Left lobe of liver (tissue), 1 donor: Measurements from ENCODE around the gene CCR7. TPM values are rescaled to one million over a fixed set of nuclear protein-coding genes. Genes with fewer than 3 reads are reported as not detected.

Experiments
- total RNA-seq: library from RNA; stranded (reverse); gene quantifications from one replicate; pipeline ENCODE4 v1.2.1, GENCODE V29; 2021
- donor health status: DM: no; HTN: yes; CAD: no.

Gene CCR7
- total RNA-seq, 1 donor from 2014 or later = 0.75 TPM

Other genes starting within 250 kb of the CCR7 start
- 0.68 TPM for gene GJD3, start 200.7 kb downstream of the CCR7 start, total RNA-seq
- 1.8 TPM for gene TOP2A, start 147.6 kb downstream of the CCR7 start, total RNA-seq
- 501 TPM for gene IGFBP4, start 122.0 kb downstream of the CCR7 start, total RNA-seq
- gene TNS4, start 63.8 kb downstream of the CCR7 start, total RNA-seq = 0.13 TPM
- gene SMARCE1, start 82.3 kb upstream of the CCR7 start, total RNA-seq = 28.3 TPM
- gene KRT222, start 99.7 kb upstream of the CCR7 start, total RNA-seq = 2.4 TPM
- gene KRT24, start 138.3 kb upstream of the CCR7 start, total RNA-seq = not detected
- not detected for gene KRT25, start 189.9 kb upstream of the CCR7 start, total RNA-seq
- not detected for gene KRT26, start 206.7 kb upstream of the CCR7 start, total RNA-seq
- not detected for gene KRT27, start 217.1 kb upstream of the CCR7 start, total RNA-seq
- not detected for gene KRT28, start 234.5 kb upstream of the CCR7 start, total RNA-seq